K562 (cell line): Measurements from ENCODE around the gene UBE2S. TPM values are rescaled to one million over a fixed set of nuclear protein-coding genes. Genes with fewer than 3 reads are reported as not detected.
A peak's percentile ranks its signal among the peaks of the same experiment; 100 is the strongest.

Experiments used
- ARHGAP35 ChIP-seq: fragments of 450-650 bp; IDR thresholded peaks from 2 replicates; pipeline ENCODE4 v1.6.1; 2018; ENCODE audit not compliant: partially characterized antibody
- CEBPB ChIP-seq: fragments of 450-650 bp; IDR thresholded peaks from 2 replicates; pipeline ENCODE4 v1.6.1; 2016; ENCODE audit warnings: missing genetic modification characterization, missing compliant biosample characterization
- CHD4 ChIP-seq: fragments of 200-600 bp; sonication (generic); IDR thresholded peaks from 3 replicates; pipeline ENCODE4 v1.6.1; 2012; ENCODE audit warnings: low read depth, mild to moderate bottlenecking, mixed read lengths, low read length, inconsistent platforms; ENCODE audit not compliant: insufficient read depth, insufficient replicate concordance, poor library complexity, severe bottlenecking
- CREBBP ChIP-seq: IDR thresholded peaks from one replicate; pipeline ENCODE4 v1.6.1; 2012; ENCODE audit warnings: low read depth, mild to moderate bottlenecking, control low read depth, inconsistent platforms, low read length
- NELFE ChIP-seq: IDR thresholded peaks from 2 replicates; pipeline ENCODE4 v1.6.1; 2011; ENCODE audit warnings: mild to moderate bottlenecking; ENCODE audit not compliant: insufficient read depth, insufficient read length
- RBFOX2 ChIP-seq: fragments of 200-400 bp; formaldehyde crosslinking; IDR thresholded peaks from 2 replicates; pipeline ENCODE4 v1.6.1; 2017; ENCODE audit warnings: low read depth, mild to moderate bottlenecking, low read length, moderate library complexity
- SMAD4 ChIP-seq: fragments of 250-450 bp; sonication (Bioruptor Pico); conservative IDR thresholded peaks from 2 replicates; pipeline ENCODE4 v1.8.0; 2021; ENCODE audit warnings: inconsistent platforms, mild to moderate bottlenecking, moderate library complexity
- ZBTB8A ChIP-seq: fragments of 450-650 bp; IDR thresholded peaks from 2 replicates; pipeline ENCODE4 v1.6.1; 2018; ENCODE audit warnings: mild to moderate bottlenecking, moderate library complexity; ENCODE audit not compliant: partially characterized antibody
- ZNF507 ChIP-seq: conservative IDR thresholded peaks from 2 replicates; pipeline ENCODE4 v1.6.1; 2017; ENCODE audit warnings: missing genetic modification characterization, missing compliant biosample characterization
- polyA plus RNA-seq, 8 experiments: library from polyadenylated mRNA; depleted of rRNA in 4 of 8; stranded (reverse) in 5 of 8; unstranded in 3 of 8; fragments of >200 nt; fragmentation: Nextera tagmentation in 2 of 8; fragmentation: Illumina TruSeq in 1 of 8; extraction: Ambion mirVana in 2 of 8; extraction: Trizol in 1 of 8; gene quantifications; 2 replicates each; pipeline versions ENCODE4 v1.2.1 to v1.2.3, GENCODE V29; 2011 to 2014; ENCODE audit warnings: inconsistent platforms in 1 of 8, missing spikeins in 1 of 8
- total RNA-seq, 7 experiments: library from RNA; depleted of rRNA in 6 of 7; stranded (reverse); fragments of >200 nt in 6 of 7; fragmentation: Illumina TruSeq in 2 of 7; extraction: Trizol in 2 of 7; gene quantifications; 2 replicates each; pipeline versions ENCODE4 v1.2.1 to v1.2.3, GENCODE V29; 2011 to 2021; ENCODE audit warnings: low replicate concordance in 1 of 7
- TF ChIP-seq, protein P1 (sequence below), 2 experiments: IDR thresholded peaks; 2 replicates each; pipeline ENCODE4 v1.6.1; 2012; ENCODE audit warnings: improper control_type of control experiment in 2 of 2, low read depth in 2 of 2, low read length in 2 of 2, borderline replicate concordance in 1 of 2
- TF ChIP-seq, protein P2 (sequence below), 3 experiments: fragments of 200-800 bp in 1 of 3; fragments of 250-450 bp in 1 of 3; fragments of 450-650 bp in 1 of 3; sonication (Bioruptor Pico) in 1 of 3; sonication (Bioruptor generic) in 1 of 3; formaldehyde crosslinking in 1 of 3; IDR thresholded peaks; 2 replicates each; pipeline versions ENCODE4 v1.6.1 to v1.8.0; 2016 to 2022; ENCODE audit warnings: mild to moderate bottlenecking in 2 of 3, missing genetic modification characterization in 2 of 3, missing compliant biosample characterization in 1 of 3, moderate library complexity in 1 of 3
- TF ChIP-seq, protein P3 (sequence below), 2 experiments: fragments of 250-450 bp in 1 of 2; fragments of 450-650 bp in 1 of 2; sonication (Bioruptor Pico) in 1 of 2; IDR thresholded peaks; 2 replicates each; pipeline versions ENCODE4 v1.6.1 to v1.8.0; 2016 to 2021; ENCODE audit warnings: mild to moderate bottlenecking in 2 of 2, moderate library complexity in 2 of 2, missing compliant biosample characterization in 1 of 2, missing genetic modification characterization in 1 of 2

Gene UBE2S
- total and polyA plus RNA-seq, 9 of the 15 experiments (the other 6 are each of a cell fraction or from before 2014, with no cell fraction given) = 1.5 to 1,305 (median 157) TPM

DNA sequence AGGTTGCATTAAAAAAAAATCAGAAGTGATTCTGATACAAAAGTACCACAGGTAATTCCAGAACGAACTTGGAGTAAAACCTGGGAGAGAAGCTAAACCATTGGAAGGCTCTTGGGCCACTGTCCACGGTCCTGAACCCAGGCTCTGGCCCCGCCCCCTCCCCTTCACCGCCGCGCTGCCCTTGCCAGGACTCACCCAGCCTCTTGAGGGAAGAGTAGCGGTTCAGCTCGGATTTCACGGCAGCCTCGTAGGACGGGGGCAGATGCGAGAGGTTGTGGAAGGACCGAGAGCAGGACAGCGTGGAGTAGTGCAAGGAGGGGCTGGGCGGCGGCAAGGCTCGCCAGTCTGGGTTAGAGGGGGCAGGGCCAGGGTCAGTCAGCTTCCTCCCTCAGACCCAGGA is 29.8 kb upstream of the UBE2S start (continued):
- TF ChIP-seq ZBTB8A = no peak
- no peak for TF ChIP-seq ARHGAP35
- TF ChIP-seq CHD4 = no peak
- TF ChIP-seq, protein P1, sequence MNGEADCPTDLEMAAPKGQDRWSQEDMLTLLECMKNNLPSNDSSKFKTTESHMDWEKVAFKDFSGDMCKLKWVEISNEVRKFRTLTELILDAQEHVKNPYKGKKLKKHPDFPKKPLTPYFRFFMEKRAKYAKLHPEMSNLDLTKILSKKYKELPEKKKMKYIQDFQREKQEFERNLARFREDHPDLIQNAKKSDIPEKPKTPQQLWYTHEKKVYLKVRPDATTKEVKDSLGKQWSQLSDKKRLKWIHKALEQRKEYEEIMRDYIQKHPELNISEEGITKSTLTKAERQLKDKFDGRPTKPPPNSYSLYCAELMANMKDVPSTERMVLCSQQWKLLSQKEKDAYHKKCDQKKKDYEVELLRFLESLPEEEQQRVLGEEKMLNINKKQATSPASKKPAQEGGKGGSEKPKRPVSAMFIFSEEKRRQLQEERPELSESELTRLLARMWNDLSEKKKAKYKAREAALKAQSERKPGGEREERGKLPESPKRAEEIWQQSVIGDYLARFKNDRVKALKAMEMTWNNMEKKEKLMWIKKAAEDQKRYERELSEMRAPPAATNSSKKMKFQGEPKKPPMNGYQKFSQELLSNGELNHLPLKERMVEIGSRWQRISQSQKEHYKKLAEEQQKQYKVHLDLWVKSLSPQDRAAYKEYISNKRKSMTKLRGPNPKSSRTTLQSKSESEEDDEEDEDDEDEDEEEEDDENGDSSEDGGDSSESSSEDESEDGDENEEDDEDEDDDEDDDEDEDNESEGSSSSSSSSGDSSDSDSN (IDR thresholded peaks at IDR 0.05; ENCODE audit: borderline replicate concordance in 1 of 2, low read depth in 2 of 2, low read length in 2 of 2) = 0 out of 4 replicates have a peak, but pooled peaks of 1 of the 2 experiments have one; percentile 27
- no peak for TF ChIP-seq RBFOX2
- TF ChIP-seq, protein P2, sequence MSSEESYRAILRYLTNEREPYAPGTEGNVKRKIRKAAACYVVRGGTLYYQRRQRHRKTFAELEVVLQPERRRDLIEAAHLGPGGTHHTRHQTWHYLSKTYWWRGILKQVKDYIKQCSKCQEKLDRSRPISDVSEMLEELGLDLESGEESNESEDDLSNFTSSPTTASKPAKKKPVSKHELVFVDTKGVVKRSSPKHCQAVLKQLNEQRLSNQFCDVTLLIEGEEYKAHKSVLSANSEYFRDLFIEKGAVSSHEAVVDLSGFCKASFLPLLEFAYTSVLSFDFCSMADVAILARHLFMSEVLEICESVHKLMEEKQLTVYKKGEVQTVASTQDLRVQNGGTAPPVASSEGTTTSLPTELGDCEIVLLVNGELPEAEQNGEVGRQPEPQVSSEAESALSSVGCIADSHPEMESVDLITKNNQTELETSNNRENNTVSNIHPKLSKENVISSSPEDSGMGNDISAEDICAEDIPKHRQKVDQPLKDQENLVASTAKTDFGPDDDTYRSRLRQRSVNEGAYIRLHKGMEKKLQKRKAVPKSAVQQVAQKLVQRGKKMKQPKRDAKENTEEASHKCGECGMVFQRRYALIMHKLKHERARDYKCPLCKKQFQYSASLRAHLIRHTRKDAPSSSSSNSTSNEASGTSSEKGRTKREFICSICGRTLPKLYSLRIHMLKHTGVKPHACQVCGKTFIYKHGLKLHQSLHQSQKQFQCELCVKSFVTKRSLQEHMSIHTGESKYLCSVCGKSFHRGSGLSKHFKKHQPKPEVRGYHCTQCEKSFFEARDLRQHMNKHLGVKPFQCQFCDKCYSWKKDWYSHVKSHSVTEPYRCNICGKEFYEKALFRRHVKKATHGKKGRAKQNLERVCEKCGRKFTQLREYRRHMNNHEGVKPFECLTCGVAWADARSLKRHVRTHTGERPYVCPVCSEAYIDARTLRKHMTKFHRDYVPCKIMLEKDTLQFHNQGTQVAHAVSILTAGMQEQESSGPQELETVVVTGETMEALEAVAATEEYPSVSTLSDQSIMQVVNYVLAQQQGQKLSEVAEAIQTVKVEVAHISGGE (CRISPR knock-in tag; IDR thresholded peaks at IDR 0.05) = no peak
- no peak for TF ChIP-seq CREBBP
- TF ChIP-seq SMAD4 (CRISPR knock-in tag) = 0 out of 2 replicates have a peak, but pooled peaks have one; percentile 45
- no peak for TF ChIP-seq CEBPB (tag)
- TF ChIP-seq NELFE = no peak
- TF ChIP-seq ZNF507 (tag) = no peak
- TF ChIP-seq, protein P3, sequence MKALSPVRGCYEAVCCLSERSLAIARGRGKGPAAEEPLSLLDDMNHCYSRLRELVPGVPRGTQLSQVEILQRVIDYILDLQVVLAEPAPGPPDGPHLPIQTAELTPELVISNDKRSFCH (CRISPR knock-in tag; IDR thresholded peaks at IDR 0.05) = no peak
- TF ChIP-seq, protein P3 (tag; IDR thresholded peaks at IDR 0.05) = no peak
